ENCODE data around the gene PLAAT2.

The PLAAT2 gene

GRCh38 chr11:63504933-63505586 is 58.1 kb downstream of the PLAAT2 start:
- peaks cover 7% of the 10 kb centered on the region for H3K36me3 Mint-ChIP-seq
- peaks cover 6% of the 10 kb centered on the region for H3K9me3 Mint-ChIP-seq (ENCODE audit: low read depth)
- no peaks in the 10 kb centered on the region for H3K27me3 Mint-ChIP-seq
- H3K4me3 Mint-ChIP-seq: no peak overlapping the region
- H3K27ac Mint-ChIP-seq: no peak overlapping the region
- peaks cover 15% of the 10 kb centered on the region for H3K4me1 Mint-ChIP-seq (ENCODE audit: low read depth)

DNA sequence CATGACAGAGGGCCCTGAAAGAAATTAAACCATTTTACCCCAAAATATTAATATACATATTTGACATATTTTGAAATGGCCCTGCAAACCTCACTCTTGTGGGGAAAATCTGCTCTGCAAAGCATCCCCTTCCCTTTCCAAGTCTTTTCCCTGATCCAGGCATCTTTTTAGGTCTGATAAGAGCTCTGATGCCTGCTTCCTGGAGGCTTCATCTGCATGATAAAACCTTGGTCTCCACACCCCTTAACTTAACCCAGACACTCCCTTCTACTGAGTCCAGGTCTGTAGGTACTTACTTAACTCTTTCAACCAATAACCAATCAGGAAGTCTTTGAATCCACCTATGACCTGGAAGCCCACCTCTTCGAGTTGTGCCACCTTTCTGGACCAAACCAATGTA is 59.1 kb downstream of the PLAAT2 start:
- Mint-ChIP-seq H3K9me3 (ENCODE audit: low read depth) (peaks cover 11% of the 10 kb centered on the region), H3K27ac (no peak overlapping the region), H3K27me3 (no peaks in the 10 kb centered on the region), H3K36me3 (peaks cover 10% of the 10 kb centered on the region), H3K4me3 (no peak overlapping the region), H3K4me1 (ENCODE audit: low read depth) (peaks cover 15% of the 10 kb centered on the region)

DNA sequence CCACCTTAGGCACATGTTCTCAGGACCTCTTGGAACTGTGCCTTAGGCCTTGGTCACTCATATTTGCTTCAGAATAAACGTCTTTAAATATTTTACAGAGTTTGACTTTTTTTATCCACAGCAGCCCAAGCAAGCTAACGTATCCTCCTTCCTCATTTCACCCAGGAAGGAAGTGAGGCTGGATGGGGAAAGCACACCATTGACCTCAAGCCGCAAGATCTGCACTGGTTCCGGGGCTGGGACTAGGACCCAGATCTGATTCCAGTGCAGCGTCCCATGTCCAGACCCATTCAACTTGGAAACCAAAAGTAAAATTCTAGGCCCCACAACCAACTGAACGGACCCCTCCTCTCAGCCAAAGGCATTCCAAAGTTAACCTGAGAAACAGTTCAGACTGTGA is 59.7 kb downstream of the PLAAT2 start:
- no peak overlapping the region for H3K27ac Mint-ChIP-seq
- peaks cover 3% of the 10 kb centered on the region for H3K27me3 Mint-ChIP-seq
- peaks cover 11% of the 10 kb centered on the region for H3K9me3 Mint-ChIP-seq (ENCODE audit: low read depth)

More for the DNA sequence above, 59.7 kb downstream of the PLAAT2 start:
- Mint-ChIP-seq H3K36me3 (peaks cover 14% of the 10 kb centered on the region), H3K4me1 (ENCODE audit: low read depth) (peaks cover 15% of the 10 kb centered on the region), H3K4me3 (no peak overlapping the region)

All from activated naive CD8-positive, alpha-beta T cell (primary cell).